Naive B cell (primary cell): ENCODE results near the gene EYA4. TPM values are rescaled to one million over a fixed set of nuclear protein-coding genes. Genes with fewer than 3 reads are reported as not detected.

ENCODE experiments used
- ATAC-seq, 2 donors: fragments of 150-1000 bp; cut with Tn5 transposase; 2 replicates each; pipeline ENCODE4 v1.10.0; 2021; ENCODE audit warnings: low read depth in 2 of 2, mild to moderate bottlenecking in 2 of 2, moderate library complexity in 2 of 2
- DNase-seq: peaks from one replicate; pipeline ENCODE4 v3.0.0; 2022
- H3K27ac Mint-ChIP-seq, 6 donors: one replicate each; pipeline ENCODE4 v1.8.0; 2020 to 2022; ENCODE audit warnings: mild to moderate bottlenecking in 6 of 6, mixed read lengths in 6 of 6, moderate library complexity in 5 of 6, inconsistent platforms in 2 of 6
- H3K27me3 Mint-ChIP-seq, 3 donors: one replicate each; pipeline ENCODE4 v1.8.0; 2021 to 2022; ENCODE audit warnings: mixed read lengths in 3 of 3, mild to moderate bottlenecking in 1 of 3
- H3K36me3 Mint-ChIP-seq, 2 donors: one replicate each; pipeline ENCODE4 v1.8.0; 2020 to 2022; ENCODE audit warnings: mixed read lengths in 2 of 2, inconsistent platforms in 1 of 2, mild to moderate bottlenecking in 1 of 2
- H3K4me1 Mint-ChIP-seq, 3 donors: one replicate each; pipeline ENCODE4 v1.8.0; 2020 to 2022; ENCODE audit warnings: mixed read lengths in 3 of 3, inconsistent platforms in 1 of 3, mild to moderate bottlenecking in 1 of 3, moderate library complexity in 1 of 3
- H3K4me3 Mint-ChIP-seq, 8 donors: one replicate each; pipeline ENCODE4 v1.8.0; 2020 to 2022; ENCODE audit warnings: mild to moderate bottlenecking in 8 of 8, mixed read lengths in 8 of 8, moderate library complexity in 8 of 8, inconsistent platforms in 2 of 8
- H3K9me3 Mint-ChIP-seq, 7 donors: one replicate each; pipeline ENCODE4 v1.8.0; 2020 to 2022; ENCODE audit warnings: mixed read lengths in 7 of 7, mild to moderate bottlenecking in 5 of 7, inconsistent platforms in 2 of 7, moderate library complexity in 1 of 7
- polyA plus RNA-seq, 6 donors: library from polyadenylated mRNA; unstranded; fragments of 300-500 nt; fragmentation: Illumina TruSeq; gene quantifications; one replicate each; pipeline ENCODE4 v1.2.3, GENCODE V29; 2021; ENCODE audit warnings: low read depth in 6 of 6

The EYA4 gene
- polyA plus RNA-seq, 6 donors from 2014 or later: not detected

- H3K4me3 Mint-ChIP-seq: no peak overlapping the region
- no peak for ATAC-seq
- H3K4me1 Mint-ChIP-seq: no peaks in the 10 kb centered on the region
- no peaks in the 10 kb centered on the region for H3K36me3 Mint-ChIP-seq
- no peak for DNase-seq
- no peaks in the 10 kb centered on the region for H3K9me3 Mint-ChIP-seq
- H3K27ac Mint-ChIP-seq: no peak overlapping the region
- H3K27me3 Mint-ChIP-seq: peaks cover 4 to 15% (median 14%) of the 10 kb centered on the region in 3 donors
Observed at GRCh38 chr6:133532908-133533307, 291.8 kb downstream of the EYA4 start.

DNA sequence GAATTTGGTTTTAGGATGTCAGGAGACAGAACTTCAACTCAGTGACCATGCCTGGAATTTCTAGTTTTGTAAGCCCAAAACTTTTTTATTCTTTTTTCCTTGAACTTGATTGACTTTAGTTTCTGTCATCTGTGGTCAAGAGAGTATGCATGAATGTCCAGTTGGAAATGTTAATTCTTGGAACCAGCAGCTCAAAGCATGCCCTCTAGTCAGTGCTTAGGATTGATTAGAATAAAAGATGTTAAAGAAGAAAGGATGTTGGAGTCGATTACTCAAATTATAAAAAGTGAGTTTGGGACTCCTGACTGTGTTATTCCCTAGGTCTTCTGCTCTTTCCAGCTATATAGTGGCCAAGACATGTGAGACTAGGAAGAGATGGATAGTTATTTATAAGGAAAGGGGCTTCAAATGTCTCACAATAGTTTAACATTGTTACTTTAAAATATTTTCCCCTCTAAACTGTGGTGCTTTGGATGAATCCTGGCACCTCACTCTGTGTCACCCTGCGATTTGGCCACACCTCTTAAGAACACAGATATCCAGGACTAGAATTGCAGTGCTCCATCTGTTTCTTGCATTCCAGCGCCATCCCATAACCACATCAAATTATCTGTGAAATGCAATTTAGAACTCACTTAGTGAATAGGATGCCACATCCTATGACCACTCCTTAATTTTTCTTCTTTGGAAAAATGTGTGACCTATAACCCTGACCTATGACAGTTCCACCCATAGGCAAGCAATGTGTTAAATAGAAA lies 298.5 kb downstream of the EYA4 start:
- no peak overlapping the region for H3K27ac Mint-ChIP-seq
- no peak for DNase-seq
- peaks cover 18 to 33% (median 27%) of the 10 kb centered on the region in 3 donors for H3K27me3 Mint-ChIP-seq
- ATAC-seq: no peak
- H3K4me1 Mint-ChIP-seq: no peaks in the 10 kb centered on the region
- H3K4me3 Mint-ChIP-seq: no peak overlapping the region
- no peaks in the 10 kb centered on the region for H3K36me3 Mint-ChIP-seq
- no peaks in the 10 kb centered on the region for H3K9me3 Mint-ChIP-seq

- DNase-seq: no peak
- Mint-ChIP-seq H3K4me3 (no peak overlapping the region), H3K27me3 (peaks cover 18 to 29% (median 27%) of the 10 kb centered on the region in 3 donors), H3K36me3 (no peaks in the 10 kb centered on the region), H3K9me3 (no peaks in the 10 kb centered on the region), H3K27ac (no peak overlapping the region), H3K4me1 (no peaks in the 10 kb centered on the region)
- no peak for ATAC-seq
Observed at GRCh38 chr6:133540361-133540760, 299.2 kb downstream of the EYA4 start.

- ATAC-seq (no peak), DNase-seq (no peak)
- H3K27me3 Mint-ChIP-seq: peaks cover 18 to 29% (median 27%) of the 10 kb centered on the region in 3 donors
- H3K27ac Mint-ChIP-seq: no peak overlapping the region
- H3K4me3 Mint-ChIP-seq: no peak overlapping the region
- no peaks in the 10 kb centered on the region for H3K4me1 Mint-ChIP-seq
- no peaks in the 10 kb centered on the region for H3K36me3 Mint-ChIP-seq
- H3K9me3 Mint-ChIP-seq: no peaks in the 10 kb centered on the region
Observed at GRCh38 chr6:133541040-133541439, 299.9 kb downstream of the EYA4 start.

DNA sequence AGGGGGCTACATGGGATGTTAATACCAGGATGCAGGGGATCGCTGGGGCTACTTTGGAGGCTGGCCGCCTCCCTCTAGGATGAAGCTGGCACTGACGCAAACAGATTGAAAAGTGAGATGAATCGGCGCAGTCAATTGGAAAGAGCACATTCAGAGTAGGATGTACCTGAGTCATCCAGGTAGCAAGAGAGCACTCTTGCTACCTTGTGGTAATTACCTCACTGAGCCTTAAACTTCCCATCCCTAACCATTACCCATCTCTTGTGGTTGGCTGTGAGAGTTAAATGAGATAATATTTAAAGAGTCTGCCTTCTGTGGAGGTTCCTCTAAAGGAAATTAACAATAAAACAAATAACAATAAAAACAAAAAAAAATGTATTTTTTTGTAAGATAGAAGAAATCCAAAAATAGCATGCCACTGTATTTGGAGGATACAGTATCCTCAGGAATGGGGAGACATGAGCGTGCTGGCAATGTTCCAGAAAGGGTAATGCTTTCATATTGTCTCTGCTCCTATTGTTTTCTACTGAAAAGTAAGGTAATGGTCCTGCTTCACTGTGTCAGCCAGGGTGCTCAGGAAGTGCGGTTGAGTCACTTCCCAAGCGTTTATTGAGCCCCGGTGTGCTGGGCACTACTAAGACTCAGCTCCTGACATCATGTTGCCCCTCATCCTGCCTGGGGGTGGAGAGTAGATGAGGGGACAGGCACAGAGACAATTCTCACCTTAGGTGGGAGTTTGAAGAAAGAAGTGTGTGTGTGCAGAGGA lies 301.1 kb downstream of the EYA4 start:
- H3K27me3 Mint-ChIP-seq: peaks cover 18 to 29% (median 24%) of the 10 kb centered on the region in 3 donors
- no peaks in the 10 kb centered on the region for H3K4me1 Mint-ChIP-seq
- no peak for ATAC-seq
- no peak overlapping the region for H3K4me3 Mint-ChIP-seq
- no peaks in the 10 kb centered on the region for H3K9me3 Mint-ChIP-seq
- H3K36me3 Mint-ChIP-seq: no peaks in the 10 kb centered on the region
- H3K27ac Mint-ChIP-seq: no peak overlapping the region
- DNase-seq: no peak

DNA sequence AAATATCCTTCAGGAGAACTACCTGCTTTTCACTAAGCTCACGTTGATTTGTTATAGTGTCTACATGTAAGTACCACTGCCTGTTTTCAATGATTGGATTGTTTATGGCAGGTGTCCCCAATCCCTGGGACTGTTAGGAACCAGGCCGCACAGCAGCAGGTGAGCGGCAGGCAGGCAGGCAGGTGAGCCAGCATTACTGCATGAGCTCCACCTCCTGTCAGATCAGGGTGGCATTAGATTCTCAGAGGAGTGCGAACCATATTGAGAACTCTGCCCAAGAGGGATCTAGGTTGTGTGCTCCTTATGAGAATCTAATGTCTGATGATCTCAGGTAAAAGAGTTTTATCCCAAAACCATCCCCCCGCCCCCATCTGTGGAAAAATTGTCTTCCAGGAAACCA lies 303.3 kb downstream of the EYA4 start:
- no peaks in the 10 kb centered on the region for H3K9me3 Mint-ChIP-seq
- H3K36me3 Mint-ChIP-seq: no peaks in the 10 kb centered on the region
- H3K27me3 Mint-ChIP-seq: peaks cover 18 to 28% (median 18%) of the 10 kb centered on the region in 3 donors
- DNase-seq: no peak
- peaks cover 0 to 8% (median 0%) of the 10 kb centered on the region in 3 donors for H3K4me1 Mint-ChIP-seq
- no peak for ATAC-seq
- no peak overlapping the region for H3K4me3 Mint-ChIP-seq
- H3K27ac Mint-ChIP-seq: no peak overlapping the region

DNA sequence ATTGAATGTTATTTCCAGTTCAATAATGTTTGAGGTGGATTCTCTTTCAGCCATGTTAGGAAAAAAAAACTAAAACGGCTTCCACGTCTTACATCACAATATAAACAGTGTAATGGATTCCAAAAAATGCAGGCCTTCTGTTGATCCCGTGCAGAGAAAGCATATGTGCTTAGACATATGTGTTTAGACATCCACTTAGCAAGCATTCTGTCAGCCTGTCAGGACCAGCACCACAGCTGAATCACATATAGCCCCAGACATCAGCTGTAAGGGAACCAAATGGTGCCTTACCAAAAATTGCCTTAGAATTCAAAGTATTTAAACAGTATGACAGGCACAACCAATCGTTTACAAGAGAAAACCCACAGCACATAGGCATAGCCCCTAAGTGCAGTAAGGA lies 304.9 kb downstream of the EYA4 start:
- ATAC-seq (no peak), DNase-seq (no peak)
- Mint-ChIP-seq H3K27ac (no peak overlapping the region), H3K9me3 (no peaks in the 10 kb centered on the region), H3K4me3 (no peak overlapping the region), H3K27me3 (peaks cover 17 to 26% (median 18%) of the 10 kb centered on the region in 3 donors), H3K4me1 (peaks cover 0 to 8% (median 0%) of the 10 kb centered on the region in 3 donors), H3K36me3 (no peaks in the 10 kb centered on the region)

- H3K9me3 Mint-ChIP-seq: no peaks in the 10 kb centered on the region
- H3K27me3 Mint-ChIP-seq: peaks cover 8 to 17% (median 13%) of the 10 kb centered on the region in 3 donors
- no peak overlapping the region for H3K27ac Mint-ChIP-seq
- H3K4me1 Mint-ChIP-seq: peaks cover 0 to 8% (median 0%) of the 10 kb centered on the region in 3 donors
- no peaks in the 10 kb centered on the region for H3K36me3 Mint-ChIP-seq
- ATAC-seq (no peak), DNase-seq (no peak)
- no peak overlapping the region for H3K4me3 Mint-ChIP-seq
Observed at GRCh38 chr6:133547136-133547535, 306.0 kb downstream of the EYA4 start.

- H3K27ac Mint-ChIP-seq: no peak overlapping the region
- H3K4me3 Mint-ChIP-seq: no peak overlapping the region
- H3K36me3 Mint-ChIP-seq: no peaks in the 10 kb centered on the region
- peaks cover 4 to 15% (median 11%) of the 10 kb centered on the region in 3 donors for H3K27me3 Mint-ChIP-seq
- ATAC-seq (no peak), DNase-seq (no peak)
- peaks cover 0 to 8% (median 0%) of the 10 kb centered on the region in 3 donors for H3K4me1 Mint-ChIP-seq
- H3K9me3 Mint-ChIP-seq: no peaks in the 10 kb centered on the region
Observed at GRCh38 chr6:133548423-133549159, 307.4 kb downstream of the EYA4 start.

DNA sequence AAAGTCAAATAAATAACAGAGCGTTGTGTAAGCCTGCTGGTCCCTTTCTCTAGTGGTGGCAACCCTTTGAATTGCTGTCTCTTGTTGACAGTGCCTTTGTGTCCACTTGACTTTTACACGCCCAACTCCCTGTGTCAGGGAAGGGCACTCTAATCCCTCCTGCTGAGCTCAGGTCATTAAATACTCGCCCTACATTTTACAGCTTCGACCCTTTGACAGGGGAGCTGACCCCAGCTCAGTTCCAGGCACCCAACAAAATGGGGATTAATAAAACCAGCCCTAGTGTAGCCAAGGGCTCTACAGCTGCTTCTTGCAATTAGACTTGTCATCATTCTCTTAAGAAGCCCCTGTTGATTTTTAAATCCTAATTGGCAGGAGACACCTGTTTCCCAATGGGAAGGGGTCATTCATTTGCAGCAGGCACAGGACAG lies 308.2 kb downstream of the EYA4 start:
- H3K27ac Mint-ChIP-seq: no peak overlapping the region

GRCh38 chr6:133550026-133550425 lies 308.9 kb downstream of the EYA4 start:
- no peak for DNase-seq
- no peak overlapping the region for H3K27ac Mint-ChIP-seq
- no peak for ATAC-seq
- H3K4me1 Mint-ChIP-seq: peaks cover 0 to 8% (median 0%) of the 10 kb centered on the region in 3 donors
- H3K9me3 Mint-ChIP-seq: peaks cover 0 to 2% (median 0%) of the 10 kb centered on the region in 7 donors
- H3K4me3 Mint-ChIP-seq: no peak overlapping the region
- H3K27me3 Mint-ChIP-seq: peaks cover 0 to 15% (median 11%) of the 10 kb centered on the region in 3 donors
- no peaks in the 10 kb centered on the region for H3K36me3 Mint-ChIP-seq

More for the DNA sequence above, 308.2 kb downstream of the EYA4 start:
- H3K27me3 Mint-ChIP-seq: peaks cover 0 to 15% (median 11%) of the 10 kb centered on the region in 3 donors
- H3K4me1 Mint-ChIP-seq: peaks cover 0 to 8% (median 0%) of the 10 kb centered on the region in 3 donors
- no peaks in the 10 kb centered on the region for H3K36me3 Mint-ChIP-seq
- ATAC-seq (no peak), DNase-seq (no peak)
- H3K4me3 Mint-ChIP-seq: no peak overlapping the region
- peaks cover 0 to 2% (median 0%) of the 10 kb centered on the region in 7 donors for H3K9me3 Mint-ChIP-seq

- ATAC-seq: no peak
- Mint-ChIP-seq H3K36me3 (no peaks in the 10 kb centered on the region), H3K4me1 (peaks cover 0 to 8% (median 0%) of the 10 kb centered on the region in 3 donors), H3K4me3 (no peak overlapping the region), H3K9me3 (peaks cover 0 to 2% (median 0%) of the 10 kb centered on the region in 7 donors), H3K27me3 (peaks cover 4 to 15% (median 11%) of the 10 kb centered on the region in 3 donors), H3K27ac (no peak overlapping the region)
- no peak for DNase-seq
Observed at GRCh38 chr6:133551436-133551835, 310.3 kb downstream of the EYA4 start.

GRCh38 chr6:133551847-133552341 lies 310.7 kb downstream of the EYA4 start:
- Mint-ChIP-seq H3K4me3 (no peak overlapping the region), H3K27ac (no peak overlapping the region), H3K4me1 (peaks cover 0 to 8% (median 0%) of the 10 kb centered on the region in 3 donors), H3K9me3 (peaks cover 0 to 2% (median 0%) of the 10 kb centered on the region in 7 donors), H3K36me3 (no peaks in the 10 kb centered on the region), H3K27me3 (peaks cover 4 to 15% (median 11%) of the 10 kb centered on the region in 3 donors)
- ATAC-seq (no peak), DNase-seq (no peak)
